ENCODE data around the gene APCDD1. TPM values are rescaled to one million over a fixed set of nuclear protein-coding genes. Genes with fewer than 3 reads are reported as not detected.

APCDD1 gene
- total RNA-seq, 3 donors from 2014 or later, result 0.21 TPM; not detected in 2

DNA sequence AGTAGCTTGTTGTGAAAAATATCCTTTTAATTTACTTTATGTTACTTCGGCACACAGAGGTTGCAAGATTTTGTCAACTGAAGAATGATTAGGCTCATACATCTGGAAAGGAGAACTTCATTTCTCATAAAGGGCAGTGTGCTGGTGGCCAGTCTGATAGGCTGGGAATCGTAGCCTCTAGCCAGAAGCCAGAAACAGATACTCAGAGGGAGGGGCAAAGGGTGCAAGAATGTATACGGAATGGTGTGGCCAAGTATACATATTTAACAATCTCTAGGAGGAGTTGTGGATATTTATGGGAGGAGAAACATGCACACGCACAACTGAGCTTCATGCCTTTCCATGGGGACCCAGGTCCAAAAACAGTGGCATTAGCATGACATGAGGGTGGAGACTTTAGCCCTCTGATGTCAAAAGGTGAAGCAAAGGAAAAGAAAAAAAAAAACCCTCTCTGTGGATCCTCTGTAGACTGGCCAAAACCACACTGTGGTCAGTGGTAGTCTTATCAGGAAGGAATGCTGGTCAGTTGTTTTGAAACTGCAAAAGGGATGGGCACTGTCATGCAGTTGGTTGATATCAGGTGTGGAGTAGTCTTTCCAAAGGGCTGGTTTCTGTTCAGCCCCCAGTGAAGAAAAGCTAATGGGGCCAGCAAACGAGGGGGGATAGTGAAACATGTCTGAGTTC is 34.9 kb upstream of the APCDD1 start:
- DNase-seq (no peak), ATAC-seq (no peak)
- Mint-ChIP-seq H3K9me3 (no peaks in the 10 kb centered on the region), H3K4me3 (no peak overlapping the region), H3K27me3 (ENCODE audit: low read depth) (peaks cover 13% of the 10 kb centered on the region), H3K4me1 (ENCODE audit: low read depth) (no peaks in the 10 kb centered on the region), H3K36me3 (ENCODE audit: insufficient read depth) (no peaks in the 10 kb centered on the region)

- Mint-ChIP-seq H3K27me3 (ENCODE audit: low read depth) (peaks cover 6% of the 10 kb centered on the region), H3K9me3 (no peaks in the 10 kb centered on the region), H3K4me1 (ENCODE audit: low read depth) (no peaks in the 10 kb centered on the region), H3K36me3 (ENCODE audit: insufficient read depth) (no peaks in the 10 kb centered on the region), H3K4me3 (no peak overlapping the region)
- ATAC-seq, result no peak
- no peak for DNase-seq
Observed at GRCh38 chr18:10420561-10421352, 33.7 kb upstream of the APCDD1 start.

DNA sequence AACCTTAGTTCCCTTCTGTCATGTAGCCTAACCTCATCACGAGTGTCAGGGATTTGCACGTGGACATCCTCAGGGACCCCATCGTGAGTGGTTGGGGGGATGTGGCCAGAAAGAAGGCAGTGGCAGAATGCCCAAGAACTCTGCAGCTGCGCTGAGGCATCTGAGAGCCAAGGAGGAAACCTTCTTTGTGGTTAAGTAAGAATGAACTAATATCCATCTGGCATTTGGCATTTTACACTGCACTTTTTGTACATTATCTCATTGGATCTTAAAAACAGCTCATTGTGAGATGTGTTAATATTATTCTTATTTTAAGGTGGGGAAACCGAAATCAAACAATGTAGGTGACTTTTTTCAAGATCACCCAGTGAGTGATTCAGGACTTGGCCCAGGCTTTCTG is 32.6 kb upstream of the APCDD1 start:
- DNase-seq, result no peak

GRCh38 chr18:10422731-10423130 is 31.7 kb upstream of the APCDD1 start:
- no peaks in the 10 kb centered on the region for H3K36me3 Mint-ChIP-seq (ENCODE audit: insufficient read depth)
- no peak overlapping the region for H3K4me3 Mint-ChIP-seq
- H3K27me3 Mint-ChIP-seq (ENCODE audit: low read depth), result peaks cover 6% of the 10 kb centered on the region
- no peaks in the 10 kb centered on the region for H3K9me3 Mint-ChIP-seq
- no peaks in the 10 kb centered on the region for H3K4me1 Mint-ChIP-seq (ENCODE audit: low read depth)
- ATAC-seq (no peak), DNase-seq (no peak)

More for the DNA sequence above, 32.6 kb upstream of the APCDD1 start:
- H3K4me3 Mint-ChIP-seq, result no peak overlapping the region
- H3K4me1 Mint-ChIP-seq (ENCODE audit: low read depth), result no peaks in the 10 kb centered on the region
- ATAC-seq, result no peak
- H3K27me3 Mint-ChIP-seq (ENCODE audit: low read depth), result peaks cover 6% of the 10 kb centered on the region
- H3K36me3 Mint-ChIP-seq (ENCODE audit: insufficient read depth), result no peaks in the 10 kb centered on the region
- no peaks in the 10 kb centered on the region for H3K9me3 Mint-ChIP-seq

DNA sequence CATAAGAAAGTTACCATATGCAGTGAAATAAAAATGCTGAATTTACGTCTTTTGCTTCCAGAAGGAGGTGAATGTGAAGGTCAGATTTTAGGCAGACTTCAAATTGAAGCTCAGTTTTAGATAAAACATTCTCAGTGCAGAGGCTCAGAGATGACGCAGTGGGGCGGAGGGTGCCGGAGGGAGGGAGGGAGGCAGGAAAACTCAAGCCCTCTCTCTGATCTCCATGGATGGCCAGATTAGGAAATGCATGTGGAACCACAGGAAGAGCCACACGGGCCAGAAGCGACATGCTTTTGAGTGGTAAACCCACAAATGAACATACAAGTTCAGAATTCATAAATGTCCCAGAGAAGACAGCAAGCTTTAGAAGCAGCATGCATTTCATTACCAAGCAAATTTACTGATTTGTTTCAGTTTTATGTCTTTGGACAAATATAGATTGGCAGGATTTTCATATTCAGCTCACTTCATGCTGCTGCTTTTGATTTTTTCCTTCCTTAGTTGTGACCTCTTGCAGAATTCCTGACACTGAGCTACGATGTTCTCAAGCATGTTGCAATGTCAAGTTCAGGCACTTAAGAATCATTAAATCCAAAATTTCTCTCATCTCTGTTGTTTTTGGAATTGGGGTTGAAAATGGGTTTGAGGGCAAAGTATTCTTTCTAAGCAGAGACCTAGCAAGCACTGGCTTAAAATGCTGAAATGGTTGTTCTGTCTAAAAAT is 29.7 kb upstream of the APCDD1 start:
- H3K4me3 Mint-ChIP-seq, result no peak overlapping the region
- no peaks in the 10 kb centered on the region for H3K9me3 Mint-ChIP-seq
- H3K27me3 Mint-ChIP-seq (ENCODE audit: low read depth), result peaks cover 6% of the 10 kb centered on the region
- no peaks in the 10 kb centered on the region for H3K36me3 Mint-ChIP-seq (ENCODE audit: insufficient read depth)
- ATAC-seq (no peak), DNase-seq (no peak)
- no peaks in the 10 kb centered on the region for H3K4me1 Mint-ChIP-seq (ENCODE audit: low read depth)

- Mint-ChIP-seq H3K4me3 (no peak overlapping the region), H3K4me1 (ENCODE audit: low read depth) (no peaks in the 10 kb centered on the region), H3K9me3 (no peaks in the 10 kb centered on the region), H3K36me3 (ENCODE audit: insufficient read depth) (no peaks in the 10 kb centered on the region), H3K27me3 (ENCODE audit: low read depth) (no peaks in the 10 kb centered on the region)
- DNase-seq, result no peak
- ATAC-seq, result no peak
Observed at GRCh38 chr18:10430677-10431076, 23.8 kb upstream of the APCDD1 start.

DNA sequence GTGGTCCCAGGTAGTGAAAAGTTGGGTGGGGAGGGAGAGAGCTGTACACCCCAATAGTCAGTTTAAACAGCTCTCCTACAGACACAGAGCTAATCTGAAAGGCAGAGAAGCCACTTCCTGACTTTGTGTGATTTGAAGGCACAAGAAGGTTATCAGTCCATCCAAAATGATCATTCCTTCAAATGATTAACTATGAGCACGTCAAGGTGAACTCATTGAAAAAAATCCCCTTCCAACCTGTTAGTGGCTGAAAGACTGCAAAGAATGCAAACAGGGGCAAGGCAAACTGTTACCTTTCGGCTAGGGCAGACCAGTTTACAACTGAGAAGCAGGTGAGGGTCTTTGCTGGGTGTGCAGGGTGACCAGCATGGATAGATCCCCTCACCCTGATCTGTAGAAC is 22.8 kb upstream of the APCDD1 start:
- no peaks in the 10 kb centered on the region for H3K27me3 Mint-ChIP-seq (ENCODE audit: low read depth)
- no peaks in the 10 kb centered on the region for H3K4me1 Mint-ChIP-seq (ENCODE audit: low read depth)
- DNase-seq, result no peak
- no peaks in the 10 kb centered on the region for H3K9me3 Mint-ChIP-seq
- no peak for ATAC-seq
- no peaks in the 10 kb centered on the region for H3K36me3 Mint-ChIP-seq (ENCODE audit: insufficient read depth)
- no peak overlapping the region for H3K4me3 Mint-ChIP-seq

- Mint-ChIP-seq H3K36me3 (ENCODE audit: insufficient read depth) (no peaks in the 10 kb centered on the region), H3K27me3 (ENCODE audit: low read depth) (no peaks in the 10 kb centered on the region), H3K4me1 (ENCODE audit: low read depth) (no peaks in the 10 kb centered on the region), H3K9me3 (no peaks in the 10 kb centered on the region), H3K4me3 (no peak overlapping the region)
- DNase-seq, result no peak
- no peak for ATAC-seq
Observed at GRCh38 chr18:10432781-10433180, 21.7 kb upstream of the APCDD1 start.

DNA sequence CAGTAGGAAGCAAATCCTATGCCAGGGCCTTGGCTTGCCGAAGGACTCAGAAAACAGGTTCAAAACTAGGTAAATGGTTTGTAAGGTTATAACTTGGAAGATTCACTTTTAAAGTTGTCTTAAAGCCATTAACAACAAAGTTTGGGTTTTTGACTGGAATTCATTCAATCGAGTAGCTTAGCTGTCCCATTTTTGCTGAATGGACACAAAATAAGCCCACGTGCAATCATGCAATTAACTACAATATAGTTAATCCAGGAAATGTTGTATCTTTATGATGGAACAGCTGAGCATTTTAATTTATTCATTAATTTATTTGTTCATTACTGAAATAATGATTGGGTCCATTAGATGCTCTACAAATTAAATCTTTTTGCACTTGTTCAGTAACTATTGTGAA is 18.3 kb upstream of the APCDD1 start:
- DNase-seq (no peak), ATAC-seq (no peak)
- Mint-ChIP-seq H3K4me1 (ENCODE audit: low read depth) (no peaks in the 10 kb centered on the region), H3K9me3 (no peaks in the 10 kb centered on the region), H3K27me3 (ENCODE audit: low read depth) (no peaks in the 10 kb centered on the region), H3K4me3 (no peak overlapping the region), H3K36me3 (ENCODE audit: insufficient read depth) (no peaks in the 10 kb centered on the region)

DNA sequence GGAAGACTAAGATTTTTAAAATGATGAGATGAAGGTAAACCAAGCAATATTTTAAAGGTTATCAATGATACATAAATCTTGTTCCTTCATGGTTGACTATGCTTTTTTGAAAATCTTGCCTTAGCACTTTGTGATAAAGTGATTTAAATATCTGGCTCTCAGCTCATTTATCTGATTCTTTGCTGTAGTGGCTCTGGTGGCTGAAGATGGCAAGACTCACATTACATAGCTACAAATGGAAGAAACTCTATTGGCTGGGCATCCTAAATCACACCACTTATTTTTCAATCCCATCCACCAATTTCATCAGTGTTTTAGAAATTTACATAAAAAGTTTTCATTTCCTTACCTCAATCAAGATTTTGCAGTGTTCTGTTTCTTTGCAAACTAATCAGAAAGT is 16.6 kb upstream of the APCDD1 start:
- ATAC-seq (no peak), DNase-seq (no peak)
- no peaks in the 10 kb centered on the region for H3K9me3 Mint-ChIP-seq
- no peaks in the 10 kb centered on the region for H3K36me3 Mint-ChIP-seq (ENCODE audit: insufficient read depth)
- H3K4me3 Mint-ChIP-seq, result no peak overlapping the region
- peaks cover 5% of the 10 kb centered on the region for H3K27me3 Mint-ChIP-seq (ENCODE audit: low read depth)
- no peaks in the 10 kb centered on the region for H3K4me1 Mint-ChIP-seq (ENCODE audit: low read depth)

GRCh38 chr18:10439898-10440297 is 14.5 kb upstream of the APCDD1 start:
- no peak for ATAC-seq
- no peak for DNase-seq
- Mint-ChIP-seq H3K36me3 (ENCODE audit: insufficient read depth) (no peaks in the 10 kb centered on the region), H3K9me3 (no peaks in the 10 kb centered on the region), H3K4me3 (no peak overlapping the region), H3K27me3 (ENCODE audit: low read depth) (peaks cover 5% of the 10 kb centered on the region), H3K4me1 (ENCODE audit: low read depth) (no peaks in the 10 kb centered on the region)

DNA sequence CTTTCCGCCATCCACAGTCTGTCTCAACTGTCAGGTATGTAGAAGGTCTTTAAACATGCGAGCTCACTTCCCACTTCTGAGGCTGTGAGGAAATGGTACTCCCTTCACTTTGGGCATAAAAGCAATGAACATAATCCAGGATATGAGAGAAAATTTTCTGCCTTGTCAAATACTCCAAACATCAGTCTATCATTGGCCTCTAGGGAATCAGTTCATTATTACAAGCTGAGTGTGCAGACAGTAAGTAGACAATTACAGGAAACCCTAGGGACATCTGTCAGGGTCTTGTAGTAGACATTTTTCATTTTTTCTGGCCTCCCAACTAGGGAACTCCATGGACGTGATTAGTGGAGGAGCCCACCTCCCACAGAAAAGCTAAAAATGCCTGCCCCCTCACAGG is 13.6 kb upstream of the APCDD1 start:
- H3K9me3 Mint-ChIP-seq, result no peaks in the 10 kb centered on the region
- no peak overlapping the region for H3K4me3 Mint-ChIP-seq
- H3K4me1 Mint-ChIP-seq (ENCODE audit: low read depth), result no peaks in the 10 kb centered on the region
- no peaks in the 10 kb centered on the region for H3K36me3 Mint-ChIP-seq (ENCODE audit: insufficient read depth)
- ATAC-seq, result no peak
- H3K27me3 Mint-ChIP-seq (ENCODE audit: low read depth), result peaks cover 5% of the 10 kb centered on the region
- DNase-seq, result no peak

GRCh38 chr18:10441472-10441871 is 13.0 kb upstream of the APCDD1 start:
- H3K4me1 Mint-ChIP-seq (ENCODE audit: low read depth), result no peaks in the 10 kb centered on the region
- H3K36me3 Mint-ChIP-seq (ENCODE audit: insufficient read depth), result no peaks in the 10 kb centered on the region
- DNase-seq (no peak), ATAC-seq (no peak)
- H3K9me3 Mint-ChIP-seq, result no peaks in the 10 kb centered on the region
- no peak overlapping the region for H3K4me3 Mint-ChIP-seq
- H3K27me3 Mint-ChIP-seq (ENCODE audit: low read depth), result peaks cover 9% of the 10 kb centered on the region

DNA sequence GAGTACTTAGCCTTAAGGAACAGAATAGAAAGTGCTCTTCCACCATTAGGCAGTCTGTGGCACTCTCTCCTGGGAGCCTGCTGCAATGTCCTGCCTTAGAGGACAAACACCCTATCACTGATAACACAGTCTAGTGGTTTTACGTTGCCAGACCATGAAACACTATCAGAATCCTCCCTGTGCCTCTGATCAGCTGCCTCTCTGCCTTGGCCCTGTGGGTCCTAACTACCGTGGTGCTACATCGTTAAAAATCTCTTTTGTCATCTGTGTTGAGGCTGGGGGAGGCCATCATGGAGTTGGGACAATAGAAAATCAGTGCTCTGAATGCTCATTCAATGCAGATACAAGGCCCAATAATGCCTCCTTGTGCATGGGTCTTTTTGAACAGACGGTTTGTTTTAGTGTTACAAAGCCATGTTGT is 11.9 kb upstream of the APCDD1 start:
- DNase-seq (no peak), ATAC-seq (no peak)
- no peaks in the 10 kb centered on the region for H3K9me3 Mint-ChIP-seq
- no peaks in the 10 kb centered on the region for H3K4me1 Mint-ChIP-seq (ENCODE audit: low read depth)
- H3K4me3 Mint-ChIP-seq, result no peak overlapping the region
- peaks cover 9% of the 10 kb centered on the region for H3K27me3 Mint-ChIP-seq (ENCODE audit: low read depth)
- H3K36me3 Mint-ChIP-seq (ENCODE audit: insufficient read depth), result no peaks in the 10 kb centered on the region

GRCh38 chr18:10443001-10443400 is 11.4 kb upstream of the APCDD1 start:
- Mint-ChIP-seq H3K27me3 (ENCODE audit: low read depth) (peaks cover 9% of the 10 kb centered on the region), H3K4me3 (no peak overlapping the region), H3K36me3 (ENCODE audit: insufficient read depth) (no peaks in the 10 kb centered on the region)

More at GRCh38 chr18:10443001-10443400, 11.4 kb upstream of the APCDD1 start:
- DNase-seq (no peak), ATAC-seq (no peak)
- H3K4me1 Mint-ChIP-seq (ENCODE audit: low read depth), result no peaks in the 10 kb centered on the region
- H3K9me3 Mint-ChIP-seq, result no peaks in the 10 kb centered on the region
